Measurements from ENCODE around the gene NOL9.

NOL9 gene

GRCh38 chr1:6588893-6589520 lies 34.7 kb upstream of the NOL9 start:
- no peak for DNase-seq

GRCh38 chr1:6588128-6588892 lies 34.0 kb upstream of the NOL9 start:
- DNase-seq, result no peak

GRCh38 chr1:6587261-6588005 lies 33.1 kb upstream of the NOL9 start:
- no peak for DNase-seq

GRCh38 chr1:6586404-6586816 lies 32.1 kb upstream of the NOL9 start:
- no peak for DNase-seq

DNA sequence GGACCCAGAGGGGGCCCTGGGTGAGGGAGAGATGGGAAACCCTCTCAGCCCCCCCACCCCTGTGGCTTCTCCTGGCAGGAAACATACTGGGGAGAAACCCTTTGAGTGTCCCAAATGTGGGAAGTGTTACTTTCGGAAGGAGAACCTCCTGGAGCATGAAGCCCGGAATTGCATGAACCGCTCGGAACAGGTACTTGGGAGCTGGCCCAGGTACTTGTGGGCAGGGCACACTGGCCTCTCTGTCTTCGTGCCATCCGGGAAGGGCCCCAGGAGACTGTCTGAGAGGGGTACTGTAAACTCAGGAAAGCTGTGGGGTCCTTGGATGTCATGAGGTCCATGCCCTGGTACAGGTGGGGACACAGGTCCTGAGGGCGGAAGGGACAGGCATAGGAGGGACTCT lies 31.5 kb upstream of the NOL9 start:
- DNase-seq, result no peak

DNA sequence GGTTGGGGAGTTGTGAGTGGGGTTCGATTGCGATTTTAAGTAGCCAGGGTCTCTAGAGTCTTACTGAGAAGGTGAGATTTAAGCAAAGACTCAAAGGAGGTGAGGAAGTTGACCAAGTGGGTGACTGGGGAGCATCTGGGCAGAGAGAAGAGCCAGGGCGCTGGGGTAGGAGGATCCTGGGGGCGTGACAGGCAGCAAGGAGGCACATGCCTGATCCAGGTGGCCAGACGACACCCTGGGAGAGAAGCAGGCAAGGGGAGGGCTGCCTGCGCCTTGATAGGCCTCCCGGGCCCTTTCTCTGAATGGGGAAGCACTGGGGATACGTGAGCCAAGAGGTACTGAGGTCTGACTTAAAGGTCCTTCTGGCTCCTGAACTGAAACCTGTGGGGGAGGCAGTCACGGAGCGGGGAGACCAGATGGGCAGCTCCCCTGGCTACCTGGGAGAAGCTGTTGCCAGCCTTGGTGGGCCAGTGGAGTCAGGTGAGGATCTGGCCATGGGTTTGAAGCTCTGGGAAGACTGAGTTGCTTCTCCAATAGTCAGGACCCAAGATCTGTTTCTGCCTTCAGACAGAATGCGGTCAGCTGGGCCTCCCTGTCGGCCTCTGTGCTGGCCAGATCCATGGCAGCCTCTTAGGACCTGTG lies 30.9 kb upstream of the NOL9 start:
- DNase-seq, result no peak

DNA sequence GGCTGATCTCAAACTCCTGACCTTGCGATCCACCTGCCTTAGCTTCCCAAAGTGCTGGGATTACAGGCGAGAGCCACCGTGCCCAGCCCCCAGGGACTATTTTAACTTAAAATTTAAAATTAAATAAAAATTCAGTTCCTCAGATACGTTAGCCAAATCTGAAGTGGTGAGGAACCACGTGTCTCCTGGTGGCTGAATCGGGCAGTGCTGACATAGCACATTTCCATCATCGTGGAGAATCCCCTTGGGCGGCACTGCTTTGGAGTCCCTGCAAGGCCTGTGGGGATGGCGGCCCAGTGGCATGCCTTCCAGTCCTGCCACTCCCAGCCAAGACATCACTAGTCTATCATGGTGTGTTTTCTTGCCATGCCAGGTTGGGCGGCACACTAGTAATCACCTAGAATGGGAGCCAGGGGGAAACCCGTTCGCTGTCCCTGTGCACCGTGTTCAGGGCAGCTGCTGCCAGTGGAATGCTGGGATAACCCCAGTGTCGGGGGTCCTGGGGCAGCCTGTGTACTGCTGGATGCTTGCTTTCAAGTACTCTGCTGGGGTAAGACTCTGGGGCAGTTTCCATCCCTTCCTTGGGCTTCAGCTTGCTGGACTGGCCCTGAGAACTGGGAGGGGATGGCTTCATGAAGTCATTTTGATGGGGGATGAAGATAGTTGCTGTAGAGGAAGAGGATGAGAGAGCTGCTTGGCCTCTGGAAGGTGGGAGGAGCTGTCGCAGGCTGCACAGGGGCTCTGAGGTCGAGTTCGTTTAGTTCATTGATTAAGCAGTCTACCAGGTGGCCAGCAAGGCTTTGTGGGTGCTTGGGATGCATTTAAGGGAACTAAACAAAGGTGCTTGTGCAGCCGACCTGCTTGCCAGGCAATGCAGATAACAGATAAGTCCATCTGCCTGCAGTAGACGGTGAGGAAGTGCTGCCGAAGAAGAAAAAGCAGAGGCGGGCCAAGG lies 30.1 kb upstream of the NOL9 start:
- DNase-seq, result no peak

DNA sequence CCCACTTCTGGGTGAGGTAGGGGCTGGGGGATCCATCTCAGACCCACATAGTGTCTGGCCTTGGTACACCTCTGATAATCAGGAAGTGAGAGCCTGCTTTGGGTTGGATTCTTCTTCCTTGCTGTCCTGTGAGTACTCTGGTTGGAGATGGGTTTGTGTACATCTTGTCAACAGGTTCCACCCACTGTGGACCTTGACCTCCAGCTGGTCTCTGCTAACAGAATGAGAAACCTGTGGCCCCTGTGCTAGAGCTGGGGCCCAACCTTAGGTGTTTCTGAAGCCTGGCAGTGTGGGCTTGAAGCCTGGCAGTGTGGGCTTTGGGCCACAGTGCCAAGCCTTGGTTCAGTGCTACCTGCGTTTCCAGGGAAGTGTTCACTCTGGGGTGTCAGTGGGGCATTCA lies 28.1 kb upstream of the NOL9 start:
- no peak for DNase-seq

- DNase-seq, result no peak
Measured at GRCh38 chr1:6581561-6582305, 27.4 kb upstream of the NOL9 start.

- no peak for DNase-seq
Measured at GRCh38 chr1:6580593-6581409, 26.5 kb upstream of the NOL9 start.

DNA sequence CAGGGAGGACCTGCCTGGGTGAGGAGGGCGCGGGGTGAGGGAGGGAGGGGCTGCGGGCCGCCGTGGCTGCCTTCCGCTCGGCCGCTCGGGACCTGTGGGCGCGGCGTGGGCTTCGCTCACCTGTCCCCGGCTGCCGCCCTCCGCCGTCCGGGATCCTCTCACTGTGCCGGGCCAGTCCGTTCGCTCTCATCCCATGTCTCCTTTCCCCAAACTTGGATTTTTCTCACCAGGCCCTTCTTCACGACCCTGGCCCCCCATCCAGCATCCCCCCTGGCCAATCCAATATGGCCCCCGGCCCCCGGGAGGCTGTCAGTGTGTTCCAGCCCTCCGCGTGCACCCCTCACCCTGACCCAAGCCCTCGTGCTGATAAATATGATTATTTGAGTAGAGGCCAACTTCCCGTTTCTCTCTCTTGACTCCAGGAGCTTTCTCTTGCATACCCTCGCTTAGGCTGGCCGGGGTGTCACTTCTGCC lies 25.8 kb upstream of the NOL9 start:
- DNase-seq, result no peak

- DNase-seq, result peak; percentile 86 to 95 (median 90)
Measured at GRCh38 chr1:6579374-6580118, 25.2 kb upstream of the NOL9 start, which contains the start of gene ZBTB48. ZBTB48 (plus strand) TSS chr1:6579994; CDS start chr1:6580610, 616 bp downstream.

DNA sequence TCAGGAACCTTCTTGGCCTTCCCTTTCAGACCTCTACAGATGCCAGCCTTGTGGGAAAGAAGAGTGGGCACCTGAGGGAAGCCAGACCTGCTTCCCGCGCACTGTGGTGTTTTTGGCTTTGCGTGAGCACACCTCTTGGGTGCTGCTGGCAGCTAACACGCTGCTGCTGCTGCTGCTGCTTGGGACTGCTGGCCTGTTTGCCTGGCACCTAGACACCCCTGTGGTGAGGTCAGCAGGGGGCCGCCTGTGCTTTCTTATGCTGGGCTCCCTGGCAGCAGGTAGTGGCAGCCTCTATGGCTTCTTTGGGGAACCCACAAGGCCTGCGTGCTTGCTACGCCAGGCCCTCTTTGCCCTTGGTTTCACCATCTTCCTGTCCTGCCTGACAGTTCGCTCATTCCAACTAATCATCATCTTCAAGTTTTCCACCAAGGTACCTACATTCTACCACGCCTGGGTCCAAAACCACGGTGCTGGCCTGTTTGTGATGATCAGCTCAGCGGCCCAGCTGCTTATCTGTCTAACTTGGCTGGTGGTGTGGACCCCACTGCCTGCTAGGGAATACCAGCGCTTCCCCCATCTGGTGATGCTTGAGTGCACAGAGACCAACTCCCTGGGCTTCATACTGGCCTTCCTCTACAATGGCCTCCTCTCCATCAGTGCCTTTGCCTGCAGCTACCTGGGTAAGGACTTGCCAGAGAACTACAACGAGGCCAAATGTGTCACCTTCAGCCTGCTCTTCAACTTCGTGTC lies 24.5 kb upstream of the NOL9 start:
- DNase-seq, result no peak

DNA sequence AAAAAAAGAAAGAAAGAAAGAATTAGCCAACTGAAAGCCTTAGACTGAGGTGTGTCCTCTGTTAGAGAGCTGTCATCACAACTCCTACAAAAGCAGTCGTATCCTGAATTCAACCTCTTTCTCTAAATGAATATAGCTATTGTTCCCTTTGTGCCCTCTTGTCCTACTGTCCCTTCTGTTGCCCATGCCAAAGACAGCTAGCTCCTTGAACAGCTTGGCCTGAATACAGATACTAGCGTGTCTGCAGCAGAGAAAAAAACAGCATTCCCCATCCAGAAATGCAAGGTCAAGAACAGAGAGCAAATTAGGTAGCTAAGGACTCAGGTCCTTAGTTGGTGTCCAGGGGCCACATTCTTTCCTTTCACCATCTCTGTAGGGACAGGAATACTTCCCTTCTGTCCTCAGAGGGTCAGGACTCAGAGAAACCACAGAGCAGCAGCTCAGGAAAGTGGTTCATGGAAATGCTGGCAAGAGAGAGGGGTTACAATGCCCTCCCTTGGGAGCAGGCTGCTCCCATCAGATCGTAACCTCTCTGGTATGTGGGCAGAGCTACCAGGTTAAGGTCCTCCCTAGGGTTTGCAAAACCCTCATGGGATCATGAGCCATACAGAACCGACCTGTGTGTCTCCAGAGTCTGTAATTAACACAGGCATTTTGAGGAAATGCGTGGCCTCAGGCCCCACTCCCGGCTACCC lies 23.7 kb upstream of the NOL9 start:
- DNase-seq, result no peak

DNA sequence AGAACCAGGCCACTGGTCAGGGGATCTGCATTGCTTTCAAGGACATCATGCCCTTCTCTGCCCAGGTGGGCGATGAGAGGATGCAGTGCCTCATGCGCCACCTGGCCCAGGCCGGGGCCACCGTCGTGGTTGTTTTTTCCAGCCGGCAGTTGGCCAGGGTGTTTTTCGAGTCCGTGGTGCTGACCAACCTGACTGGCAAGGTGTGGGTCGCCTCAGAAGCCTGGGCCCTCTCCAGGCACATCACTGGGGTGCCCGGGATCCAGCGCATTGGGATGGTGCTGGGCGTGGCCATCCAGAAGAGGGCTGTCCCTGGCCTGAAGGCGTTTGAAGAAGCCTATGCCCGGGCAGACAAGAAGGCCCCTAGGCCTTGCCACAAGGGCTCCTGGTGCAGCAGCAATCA lies 20.5 kb upstream of the NOL9 start:
- DNase-seq, result no peak

DNA sequence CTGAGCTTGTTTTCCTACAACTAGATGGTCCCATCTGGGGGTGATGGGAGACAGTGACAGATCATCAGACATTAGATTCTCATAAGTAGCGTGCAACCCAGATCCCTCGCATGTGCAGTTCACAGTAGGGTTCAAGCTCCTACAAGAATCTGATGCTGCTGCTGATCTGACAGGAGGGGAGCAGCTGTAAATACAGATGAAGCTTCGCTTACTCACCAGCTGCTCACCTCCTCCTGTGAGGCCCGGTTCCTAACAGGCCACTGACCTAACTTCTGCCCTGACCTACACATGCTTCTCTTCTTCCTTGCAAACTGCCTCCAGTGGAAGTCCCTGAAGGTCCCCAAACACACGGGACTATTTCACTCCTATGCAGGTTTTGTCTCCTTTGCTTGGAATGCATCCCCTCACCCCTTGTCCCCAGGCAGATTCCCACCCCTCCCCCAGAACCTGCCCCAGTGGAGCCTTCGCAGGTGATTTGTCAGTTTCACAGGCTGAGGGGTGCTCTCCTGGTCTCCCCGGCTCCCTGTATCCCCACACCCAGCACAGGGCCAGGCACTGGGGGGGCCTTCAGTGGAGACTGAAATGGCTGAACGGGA lies 19.8 kb upstream of the NOL9 start:
- no peak for DNase-seq

- DNase-seq, result no peak
Measured at GRCh38 chr1:6572653-6573383, 18.5 kb upstream of the NOL9 start.

Data from activated naive CD4-positive, alpha-beta T cell (primary cell).